NT2/D1 (cell line): ENCODE results near the gene MORN5.

ENCODE experiments used
- DNase-seq: peaks from one replicate; pipeline ENCODE4 v3.0.0-alpha.2; 2011; ENCODE audit warnings: low read depth, low spot score
- H3K27me3 ChIP-seq: 2 replicates; pipeline ENCODE4 v1.6.0; 2011; ENCODE audit warnings: mild to moderate bottlenecking; ENCODE audit not compliant: insufficient read length, insufficient read depth
- H3K36me3 ChIP-seq: 2 replicates; pipeline ENCODE4 v1.6.1; 2011; ENCODE audit warnings: mild to moderate bottlenecking, low read length, mixed read lengths; ENCODE audit not compliant: insufficient read depth, insufficient read length
- H3K4me1 ChIP-seq: 2 replicates; pipeline ENCODE4 v1.5.1; 2011; ENCODE audit not compliant: insufficient read depth, insufficient read length
- H3K4me3 ChIP-seq: 2 replicates; pipeline ENCODE4 v1.5.1; 2011; ENCODE audit warnings: low read depth; ENCODE audit not compliant: insufficient read length
- H3K9ac ChIP-seq: 2 replicates; pipeline ENCODE4 v1.6.0; 2011; ENCODE audit warnings: low read depth; ENCODE audit not compliant: insufficient read length
- H3K9me3 ChIP-seq: 2 replicates; pipeline ENCODE4 v1.5.1; 2011; ENCODE audit warnings: mild to moderate bottlenecking, low read length; ENCODE audit not compliant: insufficient read depth
- SUZ12 ChIP-seq: IDR thresholded peaks from 2 replicates; pipeline ENCODE4 v1.6.1; 2011; ENCODE audit not compliant: insufficient read length, insufficient read depth; ENCODE audit errors: extremely low read depth
- YY1 ChIP-seq: IDR thresholded peaks from 2 replicates; pipeline ENCODE4 v1.6.1; 2011; ENCODE audit not compliant: insufficient read length, insufficient read depth
- ZNF274 ChIP-seq: IDR thresholded peaks from 2 replicates; pipeline ENCODE4 v1.6.1; 2011; ENCODE audit warnings: mild to moderate bottlenecking, low read depth, low read length

MORN5 gene

GRCh38 chr9:122213589-122214413 is 54.1 kb downstream of the MORN5 start:
- peaks cover 6% of the 10 kb centered on the region for H3K4me1 ChIP-seq
- peaks cover 72% of the 10 kb centered on the region for H3K27me3 ChIP-seq
- H3K9me3 ChIP-seq: peaks cover 5% of the 10 kb centered on the region; the same call in 1 of the 2 replicates
- H3K4me3 ChIP-seq: peak overlapping the region; percentile 44
- peak; percentile 83 for DNase-seq
- peak overlapping the region; percentile 58 for H3K9ac ChIP-seq
- TF ChIP-seq ZNF274 (no peak), YY1 (no peak), SUZ12 (no peak)
- H3K36me3 ChIP-seq: no peaks in the 10 kb centered on the region

GRCh38 chr9:122214507-122214906 is 54.8 kb downstream of the MORN5 start:
- Histone ChIP-seq H3K9ac (peak overlapping the region; percentile 58), H3K9me3 (peaks cover 5% of the 10 kb centered on the region; the same call in 1 of the 2 replicates), H3K27me3 (peaks cover 79% of the 10 kb centered on the region), H3K4me1 (peaks cover 6% of the 10 kb centered on the region), H3K4me3 (peak overlapping the region; percentile 36), H3K36me3 (no peaks in the 10 kb centered on the region)
- no peak for TF ChIP-seq ZNF274
- TF ChIP-seq YY1: no peak
- no peak for TF ChIP-seq SUZ12
- DNase-seq: no peak

- Histone ChIP-seq H3K4me1 (peaks cover 12% of the 10 kb centered on the region), H3K9me3 (peaks cover 5% of the 10 kb centered on the region; the same call in 1 of the 2 replicates), H3K36me3 (no peaks in the 10 kb centered on the region), H3K27me3 (peaks cover 91% of the 10 kb centered on the region), H3K9ac (no peak overlapping the region), H3K4me3 (no peak overlapping the region)
- TF ChIP-seq SUZ12 (no peak), ZNF274 (no peak), YY1 (no peak)
- DNase-seq: no peak
These were observed 56.0 kb downstream of the MORN5 start for GRCh38 chr9:122215663-122216062.

GRCh38 chr9:122216138-122216797 is 56.6 kb downstream of the MORN5 start:
- TF ChIP-seq YY1 (no peak), ZNF274 (no peak), SUZ12 (no peak)
- Histone ChIP-seq H3K36me3 (no peaks in the 10 kb centered on the region), H3K4me1 (peaks cover 13% of the 10 kb centered on the region), H3K27me3 (peaks cover 97% of the 10 kb centered on the region), H3K4me3 (no peak overlapping the region), H3K9me3 (peaks cover 5% of the 10 kb centered on the region; the same call in 1 of the 2 replicates), H3K9ac (no peak overlapping the region)
- no peak for DNase-seq

- no peak for DNase-seq
- Histone ChIP-seq H3K4me1 (peaks cover 18% of the 10 kb centered on the region), H3K4me3 (no peak overlapping the region), H3K27me3 (peaks cover 97% of the 10 kb centered on the region), H3K9ac (no peak overlapping the region), H3K36me3 (no peaks in the 10 kb centered on the region), H3K9me3 (peaks cover 5% of the 10 kb centered on the region; the same call in 1 of the 2 replicates)
- no peak for TF ChIP-seq SUZ12
- TF ChIP-seq YY1: no peak
- TF ChIP-seq ZNF274: no peak
These were observed 57.2 kb downstream of the MORN5 start for GRCh38 chr9:122216798-122217418.

- H3K36me3 ChIP-seq: no peaks in the 10 kb centered on the region
- H3K4me1 ChIP-seq: peaks cover 18% of the 10 kb centered on the region
- H3K9me3 ChIP-seq: peaks cover 5% of the 10 kb centered on the region; the same call in 1 of the 2 replicates
- TF ChIP-seq SUZ12: no peak
- H3K4me3 ChIP-seq: no peak overlapping the region
- peaks cover 97% of the 10 kb centered on the region for H3K27me3 ChIP-seq
- DNase-seq: no peak
- H3K9ac ChIP-seq: no peak overlapping the region
These were observed 57.9 kb downstream of the MORN5 start for GRCh38 chr9:122217640-122218039.

- no peaks in the 10 kb centered on the region for H3K36me3 ChIP-seq
- peaks cover 2% of the 10 kb centered on the region; the same call in 1 of the 2 replicates for H3K9me3 ChIP-seq
- TF ChIP-seq YY1 (no peak), SUZ12 (no peak), ZNF274 (no peak)
- H3K9ac ChIP-seq: no peak overlapping the region
- no peak overlapping the region for H3K4me3 ChIP-seq
- no peak for DNase-seq
- peaks cover 97% of the 10 kb centered on the region for H3K27me3 ChIP-seq
- H3K4me1 ChIP-seq: peaks cover 20% of the 10 kb centered on the region
These were observed 58.6 kb downstream of the MORN5 start for GRCh38 chr9:122218071-122218934.
